K562 (cell line): ENCODE data around the gene KCNH2. TPM values are rescaled to one million over a fixed set of nuclear protein-coding genes. Genes with fewer than 3 reads are reported as not detected.

Experiments
- ATAC-seq: fragments of 200-7000 bp; cut with Tn5 transposase; 3 replicates; pipeline ENCODE4 v1.9.1; 2020; ENCODE audit warnings: moderate library complexity
- BruUV-seq: library from RNA; stranded (reverse); fragments of 400-500 nt; replicated peaks from 2 replicates; lab custom pipeline; 2021; lab: Mats Ljungman, UMichigan
- CTCF ChIA-PET: fragments of 300-600 bp; formaldehyde crosslinking; extraction: SDS; loops from one replicate; lab custom pipeline; 2021; ENCODE audit warnings: low intra/inter-chr PET ratio; lab: Yijun Ruan, JAX
- POLR2A ChIA-PET: fragments of 300-600, 350-650 bp; sonication (Branson Sonifier 250); formaldehyde crosslinking; extraction: SDS; loops from one replicate; lab custom pipeline; 2021; ENCODE audit warnings: antibody characterized with exemption, inconsistent platforms; lab: Yijun Ruan, JAX
- DNase-seq, 4 experiments: peaks; one replicate each; pipeline versions ENCODE4 v3.0.0 to v3.0.0-alpha.2; 2011 to 2018; ENCODE audit warnings: low spot score in 3 of 4, mixed read lengths in 3 of 4; ENCODE audit errors: extremely low read depth in 1 of 4
- FAIRE-seq: peaks from 2 replicates; lab custom pipeline; 2011; peaks lifted over from hg19 to GRCh38; lab: Jason Lieb, UNC
- H2AFZ ChIP-seq: 2 replicates; pipeline ENCODE4 v1.6.0; 2011; ENCODE audit warnings: low read depth, low read length, control low read depth, inconsistent platforms
- H3K27ac ChIP-seq: fragments of 200-600 bp; 3 replicates; pipeline ENCODE4 v1.8.0; 2011; ENCODE audit warnings: low read depth, mild to moderate bottlenecking, control low read depth, inconsistent platforms, low read length, moderate library complexity, mixed read lengths; ENCODE audit errors: extremely low read depth
- H3K27me3 ChIP-seq, 2 experiments: fragments of 300-600 bp in 1 of 2; 2 replicates in 1 of 2; 3 replicates in 1 of 2; pipeline versions ENCODE4 v1.6.0 to v1.8.0; 2011; ENCODE audit warnings: inconsistent platforms in 2 of 2, low read length in 2 of 2, mild to moderate bottlenecking in 1 of 2, mixed read lengths in 1 of 2, moderate library complexity in 1 of 2; ENCODE audit not compliant: control insufficient read depth in 2 of 2, insufficient read depth in 2 of 2
- H3K36me3 ChIP-seq: fragments of 300-600 bp; 3 replicates; pipeline ENCODE4 v1.8.0; 2011; ENCODE audit warnings: mild to moderate bottlenecking, low read length, inconsistent platforms; ENCODE audit not compliant: control insufficient read depth, insufficient read depth
- H3K4me1 ChIP-seq, 2 experiments: fragments of 200-600 bp in 1 of 2; replicated peaks in 1 of 2; 2 replicates in 1 of 2; 3 replicates in 1 of 2; pipeline versions ENCODE4 v1.5.1 to v1.8.0; 2011; ENCODE audit warnings: inconsistent platforms in 2 of 2, low read length in 2 of 2, mild to moderate bottlenecking in 1 of 2, mixed read lengths in 1 of 2, moderate library complexity in 1 of 2; ENCODE audit not compliant: control insufficient read depth in 2 of 2, insufficient read depth in 2 of 2
- H3K4me2 ChIP-seq: 2 replicates; pipeline ENCODE4 v1.6.1; 2011; ENCODE audit warnings: low read length, control low read depth, inconsistent platforms, mixed read lengths; ENCODE audit not compliant: insufficient read depth
- H3K4me3 ChIP-seq: fragments of 200-600 bp; sonication (generic), shearing (Covaris generic); 2 replicates; pipeline ENCODE4 v1.5.1; 2016; ENCODE audit warnings: control low read depth, inconsistent platforms
- H3K79me2 ChIP-seq: fragments of 200-600 bp; 3 replicates; pipeline ENCODE4 v1.8.0; 2011; ENCODE audit warnings: low read length, inconsistent platforms; ENCODE audit not compliant: control insufficient read depth, insufficient read depth
- H3K9ac ChIP-seq, 2 experiments: 2 replicates each; pipeline versions ENCODE4 v1.6.0 to v1.6.1; 2011; ENCODE audit warnings: low read depth in 2 of 2, low read length in 2 of 2, control low read depth in 1 of 2, inconsistent platforms in 1 of 2, mild to moderate bottlenecking in 1 of 2, mixed read lengths in 1 of 2; ENCODE audit not compliant: insufficient read depth in 1 of 2
- H3K9me1 ChIP-seq: one replicate; pipeline ENCODE4 v1.6.0; 2011; ENCODE audit warnings: inconsistent platforms, mild to moderate bottlenecking, low read length, moderate library complexity; ENCODE audit not compliant: control insufficient read depth, insufficient read depth
- H3K9me3 ChIP-seq: replicated peaks from 2 replicates; pipeline ENCODE4 v1.5.1; 2011; ENCODE audit warnings: low read depth, low read length, inconsistent platforms; ENCODE audit not compliant: control insufficient read depth, insufficient read depth
- H4K20me1 ChIP-seq: replicated peaks from 2 replicates; pipeline ENCODE4 v1.6.1; 2011; ENCODE audit warnings: low read length, inconsistent platforms, mixed read lengths; ENCODE audit not compliant: control insufficient read depth, insufficient read depth
- BRD9 ChIP-seq: fragments of 450-650 bp; IDR thresholded peaks from 2 replicates; pipeline ENCODE4 v1.6.1; 2018; ENCODE audit warnings: low read depth; ENCODE audit not compliant: partially characterized antibody
- FOXJ3 ChIP-seq: sonication (generic); formaldehyde crosslinking; IDR thresholded peaks from 2 replicates; pipeline ENCODE4 v1.4.0; 2020; ENCODE audit warnings: mild to moderate bottlenecking, missing genetic modification reagents
- KDM4B ChIP-seq, 2 experiments: fragments of 450-650 bp in 1 of 2; sonication (generic) in 1 of 2; IDR thresholded peaks; 2 replicates each; pipeline ENCODE4 v1.6.1; 2016 to 2017; ENCODE audit warnings: borderline replicate concordance in 2 of 2, antibody characterized with exemption in 1 of 2, low read depth in 1 of 2, mild to moderate bottlenecking in 1 of 2
- MAZ ChIP-seq, 2 experiments: fragments of 450-650 bp in 1 of 2; sonication (generic) in 1 of 2; formaldehyde crosslinking; IDR thresholded peaks in 1 of 2; conservative IDR thresholded peaks in 1 of 2; 2 replicates each; pipeline versions ENCODE4 v1.4.0 to v1.5.0; 2020; ENCODE audit warnings: mild to moderate bottlenecking in 1 of 2, missing genetic modification reagents in 1 of 2
- MNT ChIP-seq, 2 experiments: fragments of 450-650 bp; conservative IDR thresholded peaks; 2 replicates each; pipeline ENCODE4 v1.6.1; 2017; ENCODE audit warnings: mild to moderate bottlenecking in 2 of 2, moderate library complexity in 2 of 2
- POLR2A ChIP-seq: fragments of 450-650 bp; conservative IDR thresholded peaks from 2 replicates; pipeline ENCODE4 v1.6.1; 2016
- POLR2G ChIP-seq: fragments of 200-400 bp; formaldehyde crosslinking; IDR thresholded peaks from 2 replicates; pipeline ENCODE4 v1.6.1; 2017; ENCODE audit warnings: low read depth, mild to moderate bottlenecking, antibody characterized with exemption, low read length, moderate library complexity
- RBFOX2 ChIP-seq: fragments of 200-400 bp; formaldehyde crosslinking; IDR thresholded peaks from 2 replicates; pipeline ENCODE4 v1.6.1; 2017; ENCODE audit warnings: low read depth, mild to moderate bottlenecking, low read length, moderate library complexity
- RBM22 ChIP-seq: fragments of 200-400 bp; formaldehyde crosslinking; IDR thresholded peaks from 2 replicates; pipeline ENCODE4 v1.6.1; 2018; ENCODE audit warnings: low read length, low read depth; ENCODE audit not compliant: poor library complexity, severe bottlenecking
- SMARCB1 ChIP-seq: IDR thresholded peaks from 2 replicates; pipeline ENCODE4 v1.6.1; 2011; ENCODE audit warnings: improper control_type of control experiment, low read depth; ENCODE audit not compliant: insufficient read length
- ZNF212 ChIP-seq: fragments of 450-650 bp; formaldehyde crosslinking; IDR thresholded peaks from 2 replicates; pipeline ENCODE4 v1.4.0; 2020; ENCODE audit warnings: mild to moderate bottlenecking
- ZNF518B ChIP-seq: fragments of 250-450 bp; sonication (Bioruptor Pico); IDR thresholded peaks from 2 replicates; pipeline ENCODE4 v1.5.0; 2021; ENCODE audit warnings: mild to moderate bottlenecking, moderate library complexity
- WGBS: fragments of 100-300 bp; shearing (Covaris generic); methylation state at CpG from one replicate; pipeline ENCODE4 v1.1.6; 2016; ENCODE audit warnings: low coverage, mixed read lengths; ENCODE audit not compliant: insufficient coverage; ENCODE audit errors: missing lambda C conversion rate; 5-methylcytosine and 5-hydroxymethylcytosine counted together
- in situ Hi-C: fragments of 300-500 bp; cut with MboI; formaldehyde crosslinking; loops from 4 replicates; pipeline ENCODE4 v1.15.0; 2018; ENCODE audit warnings: inconsistent platforms, mixed read lengths
- intact Hi-C: fragments of 100-400 bp; cut with micrococcal nuclease; formaldehyde crosslinking; loops from 2 replicates; pipeline ENCODE4 v1.14.2; 2022
- polyA plus RNA-seq, 8 experiments: library from polyadenylated mRNA; depleted of rRNA in 4 of 8; stranded (reverse) in 5 of 8; unstranded in 3 of 8; fragments of >200 nt; fragmentation: Nextera tagmentation in 2 of 8; fragmentation: Illumina TruSeq in 1 of 8; extraction: Ambion mirVana in 2 of 8; extraction: Trizol in 1 of 8; gene quantifications; 2 replicates each; pipeline versions ENCODE4 v1.2.1 to v1.2.3, GENCODE V29; 2011 to 2014; ENCODE audit warnings: inconsistent platforms in 1 of 8, missing spikeins in 1 of 8
- total RNA-seq, 7 experiments: library from RNA; depleted of rRNA in 6 of 7; stranded (reverse); fragments of >200 nt in 6 of 7; fragmentation: Illumina TruSeq in 2 of 7; extraction: Trizol in 2 of 7; gene quantifications; 2 replicates each; pipeline versions ENCODE4 v1.2.1 to v1.2.3, GENCODE V29; 2011 to 2021; ENCODE audit warnings: low replicate concordance in 1 of 7

KCNH2 gene
- total and polyA plus RNA-seq, 9 of the 15 experiments (the other 6 are each of a cell fraction or from before 2014, with no cell fraction given), result 18.1 to 368 (median 218) TPM

GRCh38 chr7:150949971-150950491, 28.1 kb downstream of the KCNH2 start:
- Histone ChIP-seq H3K9me1 (peaks cover 16% of the 10 kb centered on the region), H3K27ac (peak overlapping the region; percentile 5; the same call in 2 of the 3 replicates), H3K9me3 (no peaks in the 10 kb centered on the region), H3K79me2 (peaks cover 71% of the 10 kb centered on the region), H3K27me3 (no peaks in the 10 kb centered on the region), H3K4me2 (no peak overlapping the region), H2AFZ (no peak overlapping the region), H3K9ac (peak overlapping the region; percentile 29 to 84; a peak in 3 of 4 replicates), H4K20me1 (peaks cover 14% of the 10 kb centered on the region; the same call in 1 of the 2 replicates), H3K4me3 (no peak overlapping the region), H3K4me1 (peaks cover 46 to 99% of the 10 kb centered on the region in 2 experiments), H3K36me3 (peaks cover 95% of the 10 kb centered on the region)
- TF ChIP-seq KDM4B (IDR thresholded peaks at IDR 0.05; ENCODE audit: borderline replicate concordance in 2 of 2, low read depth in 1 of 2) (0 out of 4 replicates have a peak, but pooled peaks of 1 of the 2 experiments have one; percentile 10), POLR2G (peak; percentile 72), FOXJ3 (CRISPR knock-in tag) (no peak), POLR2A (0 out of 2 replicates have a peak, but pooled peaks have one; percentile 19), ZNF518B (CRISPR knock-in tag) (no peak), SMARCB1 (no peak), ZNF212 (CRISPR knock-in tag) (no peak), RBM22 (peak; percentile 83), MAZ (CRISPR knock-in tag; conservative IDR thresholded peaks at IDR 0.05 in 1 of 2, IDR thresholded peaks at IDR 0.05 in 1 of 2) (no peak), BRD9 (no peak), RBFOX2 (peak; percentile 62; the same call in 1 of the 2 replicates), MNT (conservative IDR thresholded peaks at IDR 0.05) (0 out of 4 replicates have a peak, but pooled peaks of 1 of the 2 experiments have one; percentile 4)
- in situ Hi-C loops (no loop called here), intact Hi-C loops (no loop called here)
- ATAC-seq, result no peak
- CTCF ChIA-PET, result no interaction called here
- BruUV-seq, result no TSS peak
- FAIRE-seq, result no peak
- 72% methylated on average over 15 of the region's 16 CpGs for WGBS
- no peak for DNase-seq
- POLR2A ChIA-PET, result interaction anchor here (0.5 to 2.5 kb wide), 9 partner anchors 8 to 579 kb away, joined by 3 to 11 read pairs (median 3); no protein-coding TSS in a partner anchor
